Bronchial epithelial cell (primary cell): ENCODE results near the gene PRKCE. TPM values are rescaled to one million over a fixed set of nuclear protein-coding genes. Genes with fewer than 3 reads are reported as not detected.

Experiments used
- DNase-seq: peaks from one replicate; pipeline ENCODE4 v3.0.0-alpha.2; 2010; ENCODE audit warnings: low read depth
- FAIRE-seq: peaks from 2 replicates; lab custom pipeline; 2011; peaks lifted over from hg19 to GRCh38; lab: Jason Lieb, UNC
- H3K27me3 ChIP-seq: 2 replicates; pipeline ENCODE4 v1.5.1; 2011; ENCODE audit warnings: low read length; ENCODE audit not compliant: control insufficient read depth, insufficient read depth
- H3K36me3 ChIP-seq: 2 replicates; pipeline ENCODE4 v1.5.1; 2011; ENCODE audit warnings: low read length; ENCODE audit not compliant: control insufficient read depth, insufficient read depth
- H3K4me3 ChIP-seq: 2 replicates; pipeline ENCODE4 v1.5.1; 2011; ENCODE audit warnings: mild to moderate bottlenecking, low read depth, low read length, control low read depth
- CTCF ChIP-seq: IDR thresholded peaks from 2 replicates; pipeline ENCODE4 v1.5.1; 2011; ENCODE audit warnings: mild to moderate bottlenecking, moderate library complexity, low read length, control low read depth, inconsistent platforms; ENCODE audit not compliant: insufficient read depth, severe bottlenecking
- total RNA-seq: library from RNA; depleted of rRNA; stranded (reverse); fragments of >200 nt; gene quantifications from 2 replicates; pipeline ENCODE4 v1.2.1, GENCODE V29; 2014

PRKCE gene
- total RNA-seq, 1 donor from 2014 or later: 6.3 TPM

- Histone ChIP-seq H3K36me3 (no peaks in the 10 kb centered on the region), H3K27me3 (no peaks in the 10 kb centered on the region), H3K4me3 (no peak overlapping the region)
- DNase-seq: no peak
- no peak for TF ChIP-seq CTCF
- FAIRE-seq: no peak
Observed at GRCh38 chr2:45974056-45974455, 322.6 kb downstream of the PRKCE start.

GRCh38 chr2:45974762-45975408 is 323.4 kb downstream of the PRKCE start:
- DNase-seq: no peak
- Histone ChIP-seq H3K27me3 (no peaks in the 10 kb centered on the region), H3K36me3 (no peaks in the 10 kb centered on the region), H3K4me3 (no peak overlapping the region)
- no peak for TF ChIP-seq CTCF
- FAIRE-seq: no peak

DNA sequence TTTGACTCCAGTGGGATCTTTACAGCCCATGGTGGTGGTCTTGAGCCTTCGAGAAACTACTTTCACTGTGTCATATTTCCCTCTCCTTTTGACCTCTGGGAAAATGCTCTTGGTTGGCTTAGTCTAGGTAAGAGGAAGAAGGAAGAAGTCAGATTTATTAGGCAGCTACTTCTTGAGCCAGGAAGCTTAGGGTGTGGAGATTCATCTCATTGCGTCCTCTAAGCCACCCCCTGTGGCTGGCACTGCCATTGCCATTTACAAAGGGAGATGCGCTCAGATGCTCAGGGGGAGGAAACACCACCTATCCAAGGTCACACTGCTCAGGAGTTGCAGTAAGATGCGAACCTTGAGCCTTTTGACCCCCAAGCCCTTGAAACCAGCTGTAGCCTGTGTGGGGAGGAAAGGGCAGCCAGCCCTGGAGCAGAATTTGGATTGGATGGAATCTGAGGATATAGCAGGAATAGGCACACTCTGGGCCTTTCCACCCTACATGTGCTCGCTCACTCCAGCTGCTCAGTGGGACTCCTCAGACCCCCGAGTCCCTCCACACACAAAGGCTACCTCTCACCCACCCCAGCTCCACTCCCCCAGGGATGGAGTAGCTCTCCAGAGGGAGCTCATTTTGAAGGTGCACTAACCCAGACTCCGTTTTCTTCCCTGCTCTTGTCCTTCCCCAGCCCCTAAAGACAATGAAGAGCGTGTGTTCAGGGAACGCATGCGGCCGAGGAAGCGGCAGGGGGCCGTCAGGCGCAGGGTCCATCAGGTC is 324.5 kb downstream of the PRKCE start:
- Histone ChIP-seq H3K4me3 (no peak overlapping the region), H3K27me3 (no peaks in the 10 kb centered on the region), H3K36me3 (no peaks in the 10 kb centered on the region)
- no peak for FAIRE-seq
- TF ChIP-seq CTCF: no peak
- no peak for DNase-seq

DNA sequence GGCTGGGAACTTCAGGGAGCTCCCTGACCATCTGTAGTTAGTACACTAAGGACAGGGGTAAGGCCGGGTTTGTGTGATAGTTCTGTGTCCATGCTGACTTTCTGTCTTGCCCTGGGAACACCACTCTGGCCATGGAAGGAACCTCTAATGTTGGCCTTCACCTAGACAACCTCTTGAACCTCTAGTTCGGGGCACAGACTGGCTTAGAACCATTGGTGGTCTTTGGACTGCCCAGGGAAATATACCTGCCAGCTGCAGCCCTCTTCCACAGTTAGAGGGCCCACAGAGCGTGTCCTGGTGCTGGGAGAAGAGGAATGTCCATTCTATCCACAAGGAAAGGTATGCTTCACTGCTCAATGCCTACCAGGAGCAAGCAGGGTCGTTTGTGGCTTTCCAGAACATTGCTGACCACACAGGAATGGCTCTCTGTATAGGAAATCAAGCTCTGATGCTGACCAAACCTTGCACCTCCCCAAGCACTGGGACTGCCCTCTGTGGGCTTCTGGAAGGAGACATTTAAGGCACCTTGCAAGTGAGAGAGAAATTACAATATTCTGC is 326.9 kb downstream of the PRKCE start:
- Histone ChIP-seq H3K27me3 (no peaks in the 10 kb centered on the region), H3K36me3 (no peaks in the 10 kb centered on the region), H3K4me3 (no peak overlapping the region)
- FAIRE-seq (no peak), DNase-seq (no peak)
- TF ChIP-seq CTCF: no peak

DNA sequence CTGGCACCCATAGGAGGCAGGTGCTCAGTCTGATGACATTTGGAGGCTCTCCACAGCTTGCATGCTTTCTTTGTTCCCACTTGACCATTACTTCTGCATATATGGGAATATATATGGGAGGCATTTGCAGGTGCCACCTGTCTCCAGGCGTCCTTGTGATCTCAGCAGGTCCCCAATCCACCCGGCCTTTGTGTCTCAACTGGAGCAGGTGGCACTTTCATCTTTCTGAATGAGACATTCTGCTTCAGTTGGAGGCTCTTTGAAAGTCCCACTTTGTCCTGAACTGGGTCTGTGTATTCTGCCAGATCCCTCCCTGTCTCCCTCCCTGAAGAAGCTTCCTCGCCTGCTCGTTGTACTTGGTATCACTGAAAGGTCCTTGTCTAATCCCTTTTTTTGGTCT is 327.6 kb downstream of the PRKCE start:
- Histone ChIP-seq H3K27me3 (no peaks in the 10 kb centered on the region), H3K4me3 (no peak overlapping the region), H3K36me3 (no peaks in the 10 kb centered on the region)
- FAIRE-seq (no peak), DNase-seq (no peak)
- TF ChIP-seq CTCF: no peak
